RWPE1 (cell line): ENCODE measurements around the gene KLHL30.

Experiments used
- CTCF ChIA-PET: fragments of 350-600 bp; sonication (Branson Sonifier 250); formaldehyde crosslinking; extraction: SDS; loops from one replicate; lab custom pipeline; 2021; lab: Yijun Ruan, JAX
- POLR2A ChIA-PET: fragments of 400-600 bp; formaldehyde crosslinking; extraction: SDS; loops from one replicate; lab custom pipeline; 2020; ENCODE audit warnings: antibody characterized with exemption; ENCODE audit not compliant: low non-redundant PET; lab: Yijun Ruan, JAX
- DNase-seq: peaks from one replicate; pipeline ENCODE4 v3.0.0; 2012; ENCODE audit warnings: low spot score
- H3K27ac ChIP-seq: fragments of 450-650 bp; 2 replicates; pipeline ENCODE4 v1.5.1; 2017
- TF ChIP-seq, protein P1 (sequence below): fragments of 450-650 bp; conservative IDR thresholded peaks from 2 replicates; pipeline ENCODE4 v1.5.1; 2017; ENCODE audit warnings: low read depth, mild to moderate bottlenecking

Gene KLHL30

GRCh38 chr2:238120463-238121298, 17.8 kb upstream of the KLHL30 start:
- CTCF ChIA-PET = interaction anchor here (0.6 to 1.2 kb wide), 4 partner anchors 15 to 833 kb away, joined by 3 to 4 read pairs (median 3); no protein-coding TSS in a partner anchor
- no peak overlapping the region for H3K27ac ChIP-seq
- TF ChIP-seq, protein P1, sequence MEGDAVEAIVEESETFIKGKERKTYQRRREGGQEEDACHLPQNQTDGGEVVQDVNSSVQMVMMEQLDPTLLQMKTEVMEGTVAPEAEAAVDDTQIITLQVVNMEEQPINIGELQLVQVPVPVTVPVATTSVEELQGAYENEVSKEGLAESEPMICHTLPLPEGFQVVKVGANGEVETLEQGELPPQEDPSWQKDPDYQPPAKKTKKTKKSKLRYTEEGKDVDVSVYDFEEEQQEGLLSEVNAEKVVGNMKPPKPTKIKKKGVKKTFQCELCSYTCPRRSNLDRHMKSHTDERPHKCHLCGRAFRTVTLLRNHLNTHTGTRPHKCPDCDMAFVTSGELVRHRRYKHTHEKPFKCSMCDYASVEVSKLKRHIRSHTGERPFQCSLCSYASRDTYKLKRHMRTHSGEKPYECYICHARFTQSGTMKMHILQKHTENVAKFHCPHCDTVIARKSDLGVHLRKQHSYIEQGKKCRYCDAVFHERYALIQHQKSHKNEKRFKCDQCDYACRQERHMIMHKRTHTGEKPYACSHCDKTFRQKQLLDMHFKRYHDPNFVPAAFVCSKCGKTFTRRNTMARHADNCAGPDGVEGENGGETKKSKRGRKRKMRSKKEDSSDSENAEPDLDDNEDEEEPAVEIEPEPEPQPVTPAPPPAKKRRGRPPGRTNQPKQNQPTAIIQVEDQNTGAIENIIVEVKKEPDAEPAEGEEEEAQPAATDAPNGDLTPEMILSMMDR = no peak
- no peak for DNase-seq
- POLR2A ChIA-PET = no interaction called here

DNA sequence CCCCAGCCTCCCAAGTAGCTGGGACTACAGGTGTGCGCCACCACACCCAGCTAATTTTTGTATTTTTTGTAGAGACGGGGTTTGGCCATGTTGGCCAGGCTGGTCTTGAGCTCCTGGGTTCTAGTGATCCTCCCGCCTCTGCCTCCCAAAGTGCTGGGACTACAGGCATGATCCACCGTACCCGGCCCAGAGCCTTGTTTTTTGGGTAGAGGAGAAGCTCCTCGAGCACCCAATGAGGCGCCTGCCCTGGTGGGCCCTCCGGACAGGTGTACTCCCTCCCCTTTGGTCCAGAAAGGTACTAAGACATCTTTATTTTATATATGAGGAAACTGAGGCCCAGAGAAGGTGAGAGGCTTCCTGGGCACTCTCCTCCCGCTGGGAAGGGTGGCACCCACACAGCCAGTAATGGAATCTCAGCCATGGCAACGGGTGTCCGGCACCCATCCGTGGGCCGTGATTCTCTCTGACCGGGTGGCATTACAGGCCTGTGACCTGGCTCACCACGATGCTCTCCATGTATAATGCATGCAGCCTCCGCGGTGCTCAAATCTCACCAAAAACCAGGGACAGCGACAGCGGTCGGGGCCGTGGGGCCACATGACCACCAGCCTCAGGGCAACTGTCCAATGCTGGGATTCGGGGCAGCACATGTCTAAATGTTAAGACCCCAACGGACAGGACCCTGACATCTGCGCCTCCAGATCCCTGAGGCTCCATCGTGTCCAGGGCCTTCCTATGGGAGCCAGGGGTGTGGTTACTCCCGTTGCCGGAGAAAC, 16.8 kb upstream of the KLHL30 start:
- H3K27ac ChIP-seq = no peak overlapping the region
- ChIA-PET CTCF (interaction anchor here (0.7 kb wide), 1 partner anchor 324 kb away, joined by 3 read pairs; no protein-coding TSS in a partner anchor), POLR2A (no interaction called here)
- TF ChIP-seq, protein P1 = no peak
- no peak for DNase-seq

- TF ChIP-seq, protein P1 = no peak
- POLR2A ChIA-PET = no interaction called here
- no peak overlapping the region for H3K27ac ChIP-seq
- DNase-seq = no peak
- CTCF ChIA-PET = no interaction called here
Measured at GRCh38 chr2:238122287-238123217, 15.9 kb upstream of the KLHL30 start.

GRCh38 chr2:238123218-238123971, 15.1 kb upstream of the KLHL30 start:
- TF ChIP-seq, protein P1 = no peak
- ChIA-PET POLR2A (no interaction called here), CTCF (no interaction called here)
- H3K27ac ChIP-seq = no peak overlapping the region
- DNase-seq = no peak

DNA sequence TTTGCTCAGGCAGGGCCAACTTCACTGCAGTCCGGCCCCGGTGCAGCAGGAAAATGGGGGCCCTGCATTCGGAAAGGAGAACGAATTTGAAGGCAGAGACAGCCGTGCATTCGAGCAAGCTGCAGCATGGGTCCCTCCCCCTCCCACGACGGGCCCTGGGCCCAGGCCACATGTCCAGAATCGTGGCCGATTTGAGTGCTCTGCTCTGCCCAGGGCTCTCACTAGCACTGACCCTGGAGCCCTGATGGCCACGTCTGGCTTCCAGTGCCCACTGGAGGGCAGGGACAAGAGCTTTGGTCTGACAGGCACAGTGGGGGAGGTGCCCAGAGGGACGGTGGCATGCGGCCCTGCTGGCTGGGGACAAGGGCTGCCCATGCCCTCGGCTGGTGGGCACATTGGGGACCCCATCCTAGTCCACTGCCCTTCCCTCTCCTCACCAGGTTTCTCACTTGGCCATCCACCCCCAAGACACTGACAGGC, 14.4 kb upstream of the KLHL30 start:
- TF ChIP-seq, protein P1 = no peak
- POLR2A ChIA-PET = no interaction called here
- DNase-seq = no peak
- CTCF ChIA-PET = no interaction called here
- no peak overlapping the region for H3K27ac ChIP-seq
